Dermis blood vessel endothelial cell (primary cell): Measurements from ENCODE around the gene DNAL4. TPM values are rescaled to one million over a fixed set of nuclear protein-coding genes. Genes with fewer than 3 reads are reported as not detected.
"Not testable (repeated sequence)": the region's sequence is repeated elsewhere in the genome, so short reads cannot be mapped to it uniquely, and the experiment has no call there.

Experiments used
- DNase-seq: peaks from one replicate; pipeline ENCODE4 v3.0.0; 2010
- total RNA-seq: library from RNA; depleted of rRNA; stranded (reverse); fragments of >200 nt; gene quantifications from 2 replicates; pipeline ENCODE4 v1.2.3, GENCODE V29; 2014

DNAL4 gene
- total RNA-seq, 1 donor from 2014 or later, result 16.3 TPM

DNA sequence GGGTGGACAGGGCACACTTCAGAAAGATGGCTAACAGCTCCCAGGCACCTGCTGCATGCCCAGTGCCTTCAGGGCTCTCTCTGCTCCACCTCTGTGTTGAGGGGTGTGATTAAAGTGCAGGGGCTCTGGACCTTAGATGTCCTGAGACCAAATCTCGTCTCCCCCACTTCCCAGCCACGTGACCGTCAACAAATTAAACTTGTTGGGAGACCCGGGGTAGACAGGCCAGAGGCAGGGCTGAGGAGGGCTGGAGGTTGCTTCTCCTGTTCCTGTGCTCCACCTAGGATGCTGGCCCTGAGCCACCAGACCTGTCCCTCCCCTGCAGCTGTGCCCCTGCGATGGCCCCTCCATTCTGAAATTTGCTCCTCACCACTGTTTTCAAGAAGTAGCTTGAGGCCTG lies 32.9 kb upstream of the DNAL4 start:
- no peak for DNase-seq

DNA sequence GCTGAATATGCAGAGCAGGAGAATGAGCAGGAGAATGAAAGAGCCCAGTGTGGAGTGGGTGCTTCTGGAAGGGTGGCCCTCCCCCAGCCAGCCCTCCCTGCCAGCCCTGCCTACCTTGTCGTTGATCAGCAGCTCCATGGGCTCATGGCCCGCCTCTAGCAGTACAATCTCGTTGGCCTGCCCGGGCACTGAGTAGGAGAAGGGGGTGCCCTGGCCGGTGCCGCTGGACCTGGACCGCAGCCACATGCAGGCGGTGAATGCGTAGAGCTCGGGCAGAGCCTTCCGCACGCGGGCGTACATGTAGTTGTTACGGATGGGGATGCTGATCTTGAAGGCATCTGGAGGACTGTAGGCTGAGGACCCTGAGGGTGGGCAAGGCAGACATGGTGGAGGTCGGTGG lies 32.4 kb upstream of the DNAL4 start:
- DNase-seq, result no peak

DNA sequence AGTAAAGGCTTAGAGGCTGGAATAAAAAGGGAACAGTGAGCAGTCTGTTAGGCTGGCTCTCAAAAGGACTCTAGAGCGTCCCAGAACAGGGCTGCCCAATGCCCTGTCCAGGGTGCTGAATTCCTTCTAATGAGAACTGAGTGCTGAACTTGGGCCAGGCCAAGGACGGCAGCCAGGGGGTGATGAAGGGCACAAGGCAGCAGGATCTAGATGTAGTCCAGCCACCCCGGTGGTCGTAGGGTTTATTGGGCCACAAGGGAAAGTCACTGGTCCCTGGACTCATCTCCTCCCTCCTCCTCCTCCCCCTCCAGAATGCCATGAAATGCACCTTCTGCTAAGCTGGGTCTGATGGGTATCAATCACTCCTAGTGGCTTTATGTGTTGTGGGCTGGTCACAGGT lies 30.6 kb upstream of the DNAL4 start:
- DNase-seq, result peak; percentile 88

DNA sequence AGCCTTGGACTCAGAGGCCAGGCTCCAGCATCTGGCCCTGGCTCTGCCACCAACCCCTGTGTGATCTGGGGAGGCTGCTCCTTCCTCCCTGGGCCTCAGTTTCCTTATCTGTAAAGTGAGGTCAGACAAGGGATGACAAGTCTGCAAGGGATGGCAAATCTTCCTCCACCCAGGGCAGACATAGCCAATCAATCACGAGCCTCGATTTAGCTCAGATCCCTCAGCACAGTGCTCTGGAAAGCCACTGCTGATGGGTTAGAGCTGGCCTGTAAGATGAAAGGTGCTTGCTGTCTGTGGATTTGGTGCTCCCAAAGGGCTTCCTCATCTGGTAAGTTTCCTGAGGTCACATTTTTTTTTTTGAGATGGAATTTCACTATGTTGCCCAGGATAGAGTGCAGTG lies 29.7 kb upstream of the DNAL4 start:
- DNase-seq, result no peak

DNA sequence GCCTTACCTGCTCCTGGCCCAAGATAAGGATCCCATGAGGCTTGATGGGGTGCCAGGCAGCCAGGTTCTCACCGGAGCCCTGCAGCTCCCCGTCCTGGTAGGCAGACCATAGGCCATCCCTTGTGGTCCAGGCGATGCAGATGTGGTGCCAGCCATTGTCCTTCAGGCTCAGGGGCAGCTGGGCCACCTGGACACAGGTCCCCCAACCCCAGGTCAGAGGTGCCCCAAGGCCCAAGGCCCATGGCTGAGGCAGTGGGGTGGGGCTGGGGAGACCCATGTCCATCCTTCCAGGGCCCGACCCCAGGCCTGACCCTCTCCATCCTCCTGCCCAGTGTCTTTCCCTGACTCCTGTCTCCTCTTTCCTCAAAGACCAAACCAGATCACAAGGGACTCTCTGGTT lies 29.1 kb upstream of the DNAL4 start:
- no peak for DNase-seq

DNA sequence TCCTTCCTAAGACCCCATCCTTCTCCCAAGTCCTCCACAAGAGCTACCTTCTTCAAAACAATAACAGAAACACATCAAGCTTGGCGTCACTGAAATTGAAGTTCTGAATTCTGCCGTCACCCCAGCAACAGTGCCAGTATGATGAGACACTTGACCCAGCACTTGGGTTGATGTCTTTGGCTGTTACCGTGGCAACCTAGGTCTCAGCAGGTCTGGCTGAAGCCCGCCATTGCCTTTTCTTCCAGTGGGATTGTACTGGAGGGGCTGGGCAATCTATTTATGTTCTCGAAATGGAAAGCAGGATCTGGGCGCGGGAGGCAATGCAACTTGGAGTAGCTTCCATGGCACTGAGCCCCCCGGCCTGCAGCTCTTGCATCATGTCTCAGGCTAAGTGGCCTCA lies 26.1 kb upstream of the DNAL4 start:
- no peak for DNase-seq

DNA sequence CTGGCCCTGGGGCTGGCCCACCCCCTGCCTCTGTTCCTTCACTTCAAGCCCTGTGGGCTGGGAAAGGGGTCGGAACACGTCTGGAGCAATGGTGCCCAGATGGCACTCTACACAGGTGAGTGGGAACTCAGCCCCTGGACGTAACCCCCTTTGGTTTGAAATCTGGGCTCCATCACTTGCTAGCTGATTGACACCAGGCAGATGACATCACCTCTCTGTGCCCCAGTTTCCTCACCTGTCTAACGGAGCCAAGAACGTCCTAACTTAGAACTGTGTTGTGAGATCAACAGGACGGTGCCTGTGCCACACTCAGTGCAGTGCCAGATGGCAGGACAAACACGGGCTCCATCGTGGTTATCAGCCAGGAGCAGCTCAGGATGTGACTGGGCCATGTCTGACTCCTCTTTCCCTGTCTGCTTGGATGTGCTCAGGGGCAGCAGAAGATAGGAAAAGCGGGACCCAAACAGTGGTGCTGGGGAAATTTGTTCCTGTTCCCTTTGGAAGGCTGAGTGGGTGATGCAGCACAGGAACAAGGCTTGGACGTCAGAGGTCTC lies 25.5 kb upstream of the DNAL4 start:
- DNase-seq, result no peak

DNA sequence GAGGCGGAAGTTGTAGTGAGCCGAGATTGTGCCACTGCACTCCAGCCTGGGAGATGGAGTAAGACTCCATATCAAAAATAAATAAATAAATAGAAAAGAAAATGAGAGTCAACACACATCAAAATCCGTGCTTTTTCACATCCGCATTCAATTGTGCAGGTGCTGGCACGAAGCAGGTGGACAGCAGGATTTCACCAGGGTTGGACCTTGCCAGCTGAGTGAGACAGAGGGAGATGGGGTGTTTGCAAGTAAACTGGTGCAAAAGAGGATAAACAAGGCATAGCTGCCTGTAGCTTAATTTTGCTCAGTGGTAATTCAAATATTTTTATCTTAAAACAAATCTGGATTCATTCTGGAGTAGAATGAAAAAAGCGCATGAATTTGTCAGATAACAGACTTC lies 23.3 kb upstream of the DNAL4 start:
- no peak for DNase-seq

DNA sequence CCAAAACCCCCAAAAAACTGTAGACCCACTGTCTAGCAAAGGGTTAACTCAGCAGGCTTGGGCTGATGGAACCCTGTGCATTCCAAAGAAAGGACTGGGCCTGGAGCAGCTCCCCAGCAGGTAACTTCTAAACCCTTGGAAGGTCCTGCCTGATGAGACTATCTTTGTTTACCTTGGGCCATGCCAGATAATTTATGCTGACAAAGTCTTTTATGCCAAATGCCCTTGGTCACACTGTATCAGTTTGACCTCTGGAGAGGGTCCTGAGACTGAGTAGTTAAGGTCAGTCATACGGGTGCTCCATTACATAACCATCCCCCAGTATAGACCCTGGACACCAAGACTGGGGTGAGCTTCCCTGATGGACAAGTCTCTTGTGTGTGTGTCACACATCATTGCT lies 21.9 kb upstream of the DNAL4 start:
- no peak for DNase-seq

DNA sequence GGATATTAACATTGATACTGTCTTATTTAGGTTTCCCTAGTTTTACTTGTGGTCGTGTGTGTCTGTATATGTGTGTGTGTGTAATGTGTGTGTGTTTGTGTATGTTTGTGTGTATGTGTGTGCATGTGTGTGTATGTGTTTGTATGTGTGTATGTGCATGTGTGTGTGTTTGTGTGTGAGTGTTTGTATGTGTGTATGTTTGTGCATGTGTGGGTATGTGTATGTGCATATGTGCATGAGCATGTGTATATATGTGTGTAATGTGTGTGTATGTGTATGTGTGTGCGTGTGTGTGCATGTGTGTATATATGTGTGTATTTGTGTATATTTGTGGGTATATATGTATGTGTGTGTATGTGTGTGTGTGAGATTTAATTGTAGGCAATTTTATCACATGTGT lies 17.3 kb upstream of the DNAL4 start:
- DNase-seq, result no peak

DNA sequence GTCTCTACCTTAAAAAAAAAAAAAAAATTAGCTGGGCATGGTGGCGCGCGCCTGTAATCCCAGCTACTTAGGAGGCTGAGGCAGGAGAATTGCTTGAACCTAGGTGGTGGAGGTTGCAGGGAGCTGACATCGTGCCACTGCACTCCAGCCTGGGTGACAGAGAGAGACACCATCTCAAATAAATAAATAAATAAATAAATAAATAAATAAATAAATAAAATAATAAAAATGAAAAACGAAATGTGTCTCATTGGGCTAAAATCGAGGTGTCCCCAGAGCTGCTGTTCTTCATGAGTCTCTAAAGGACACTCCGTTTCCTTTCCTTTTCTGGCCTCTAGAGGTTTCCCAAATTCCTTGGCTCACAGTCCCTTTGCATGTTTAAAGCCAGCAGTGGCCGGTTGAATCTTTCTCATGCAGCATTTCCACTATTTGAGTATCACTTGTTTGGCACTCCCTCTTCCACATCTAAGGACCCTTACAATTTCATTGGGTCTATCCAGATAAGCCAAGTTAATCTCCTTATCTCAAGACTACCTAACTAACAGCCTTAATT lies 11.2 kb upstream of the DNAL4 start:
- DNase-seq, result not testable (repeated sequence)

DNA sequence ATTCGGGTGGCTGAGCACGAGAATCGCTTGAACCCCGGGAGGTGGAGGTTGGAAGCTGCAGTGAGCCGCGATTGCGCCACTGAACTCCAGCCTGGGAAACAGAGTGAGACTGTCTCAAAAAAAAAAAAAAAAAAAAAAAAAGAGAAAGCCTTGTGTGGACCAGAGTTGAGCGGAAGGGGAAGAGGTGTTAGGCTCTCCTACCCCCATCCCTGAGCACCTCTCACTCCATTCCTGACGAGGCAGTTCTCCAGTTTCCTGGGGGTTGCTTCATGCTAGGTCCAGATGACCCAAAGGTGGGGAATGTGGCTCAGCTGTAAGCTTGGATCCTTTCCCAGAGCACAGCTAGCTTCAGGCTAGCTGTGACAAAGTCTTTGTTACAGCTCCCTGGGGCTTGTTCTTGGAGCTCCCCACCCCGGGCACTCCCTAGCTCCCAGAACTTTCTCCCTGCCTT lies 8.8 kb upstream of the DNAL4 start:
- no peak for DNase-seq

DNA sequence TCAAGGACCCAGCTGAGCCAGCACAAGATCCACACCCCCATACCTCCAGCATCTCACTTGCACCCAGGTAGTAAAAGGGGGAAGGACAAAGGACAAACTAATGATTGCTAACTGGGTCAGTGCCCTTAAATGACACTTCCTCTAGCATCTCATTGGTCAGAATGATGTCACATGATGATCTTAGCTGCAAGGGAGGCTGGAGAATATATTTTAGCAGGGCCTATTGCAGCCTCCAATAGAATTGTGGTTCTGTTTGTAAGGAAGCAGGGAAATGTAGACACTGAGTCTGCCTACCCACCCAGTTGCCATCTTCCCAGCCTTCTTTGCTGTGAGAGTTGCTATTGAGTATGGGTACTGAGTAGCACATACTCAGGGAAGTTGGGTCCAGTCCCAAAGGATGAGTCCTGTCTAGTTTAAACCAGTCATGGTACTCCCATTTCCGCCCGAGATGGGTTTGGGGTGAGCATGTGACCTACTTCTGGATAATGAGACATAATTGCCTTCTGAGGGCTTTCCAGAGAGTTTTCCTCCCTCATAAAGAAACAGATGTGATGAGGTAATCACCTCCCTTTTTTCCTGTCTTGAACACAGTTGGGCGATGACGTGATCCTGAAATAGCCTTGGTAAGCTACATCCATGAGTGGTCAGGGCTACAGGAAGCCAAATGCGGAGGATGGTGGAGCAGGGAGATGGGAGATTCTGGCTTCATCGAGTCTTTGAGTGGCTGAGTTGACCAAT lies 5.5 kb upstream of the DNAL4 start:
- no peak for DNase-seq

DNA sequence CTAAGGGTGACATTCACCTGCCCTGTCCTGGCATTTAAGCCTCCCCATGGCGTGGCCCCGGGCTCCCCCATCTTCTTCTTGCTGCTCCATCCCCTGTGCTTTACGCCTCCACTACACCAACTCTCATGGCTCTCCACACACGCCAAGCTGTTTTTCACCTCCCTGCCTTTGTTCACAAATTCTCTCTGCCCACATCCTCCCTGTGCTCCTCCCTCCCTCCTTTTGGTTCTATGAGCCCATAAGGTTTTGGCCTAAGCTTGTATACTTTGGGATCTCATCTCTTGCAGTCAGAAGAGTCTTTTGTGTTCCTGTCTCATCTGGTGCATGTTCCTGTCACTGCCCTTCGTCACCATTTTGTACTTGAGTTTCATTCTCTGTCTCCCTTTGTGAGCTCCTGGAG lies 4.6 kb upstream of the DNAL4 start:
- DNase-seq, result no peak

DNA sequence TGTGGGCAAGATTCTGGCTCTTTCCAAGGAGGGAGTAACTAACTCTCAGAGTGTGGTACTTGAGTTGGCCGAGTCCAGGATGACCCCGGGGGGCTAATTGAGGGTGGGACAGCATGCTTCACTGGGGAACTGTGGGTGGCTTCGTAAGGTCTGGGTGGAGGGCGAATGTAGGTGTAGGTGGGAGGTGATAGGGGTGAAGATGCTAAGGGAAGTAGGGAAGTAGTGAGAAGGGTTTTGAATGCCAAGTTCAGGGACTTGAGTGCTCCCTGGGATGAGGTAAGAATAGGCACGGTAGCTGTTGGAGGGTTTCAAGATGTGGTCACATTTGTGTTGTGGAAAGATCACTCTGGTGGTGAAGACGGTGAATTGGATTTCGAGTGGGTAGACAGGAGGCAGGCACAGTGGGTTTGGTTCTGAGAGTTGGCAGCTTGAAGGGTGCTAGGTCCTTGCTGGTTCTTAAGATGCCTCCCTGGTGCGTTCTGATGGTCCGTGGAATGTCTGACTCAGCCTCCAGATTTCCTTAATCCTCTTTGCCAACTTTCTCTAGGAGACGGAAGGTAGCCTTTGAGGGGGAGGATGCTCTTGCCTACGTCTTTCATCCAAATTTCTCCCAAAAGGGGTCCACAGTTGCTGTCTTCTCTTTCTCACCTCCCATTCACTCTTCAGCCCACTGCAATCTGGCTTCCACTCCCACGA lies 2.5 kb upstream of the DNAL4 start:
- no peak for DNase-seq

DNA sequence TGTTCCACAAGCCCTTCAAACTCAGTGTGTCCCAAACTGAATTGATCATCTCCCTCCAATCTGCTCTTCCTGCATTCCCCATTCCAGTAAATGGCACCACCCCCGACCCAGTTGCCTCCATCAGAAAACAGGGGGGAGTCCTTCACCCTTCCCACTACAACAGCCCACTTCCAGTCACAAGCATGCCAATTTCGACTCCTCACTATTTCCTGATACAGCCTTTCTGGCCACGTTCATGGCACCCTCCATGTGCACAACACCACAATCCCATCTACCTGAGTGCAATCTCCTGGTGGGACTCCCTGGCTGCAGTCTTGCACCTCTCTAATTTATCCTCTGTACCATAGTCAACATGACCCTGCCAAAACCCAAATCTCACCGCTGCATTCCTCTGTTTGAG lies 1.6 kb upstream of the DNAL4 start:
- DNase-seq, result no peak

DNA sequence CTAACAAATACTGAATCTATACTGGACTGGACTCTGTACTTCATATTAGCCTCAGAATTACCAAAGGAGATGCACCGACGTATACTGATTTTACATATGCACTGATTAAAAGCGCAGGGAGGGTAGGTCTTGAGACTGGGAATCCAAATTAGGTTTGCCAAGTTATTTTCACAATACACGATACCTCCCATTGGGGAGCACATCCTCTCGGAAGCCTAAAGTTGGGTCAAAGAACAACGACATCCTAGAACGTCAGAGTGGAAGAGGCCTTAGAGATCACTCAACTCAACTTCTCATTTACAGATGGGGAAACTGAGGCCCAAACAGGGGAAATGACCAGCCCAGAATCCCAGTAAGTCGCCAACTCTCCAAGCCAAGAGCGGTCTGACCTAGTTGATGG lies 626 bp downstream of the DNAL4 start:
- peak; percentile 8 for DNase-seq

DNA sequence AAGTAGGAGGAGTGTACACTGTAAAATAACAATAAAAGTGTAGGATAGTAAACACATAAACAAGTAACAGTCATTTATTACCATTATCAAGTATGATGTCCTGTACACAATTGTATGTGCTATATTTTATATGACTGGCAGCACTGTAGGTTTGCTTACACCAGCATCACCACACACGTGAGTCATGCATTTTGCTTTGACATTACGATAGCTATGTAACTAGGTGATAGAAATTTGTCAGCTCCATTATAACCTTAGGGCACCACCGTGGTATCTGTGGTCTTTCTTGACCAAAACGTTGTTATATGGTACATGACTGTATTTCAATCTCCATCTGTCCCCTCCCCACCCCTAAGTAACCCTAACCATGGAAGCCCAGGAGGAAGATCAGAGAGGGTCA lies 1.1 kb downstream of the DNAL4 start:
- no peak for DNase-seq

DNA sequence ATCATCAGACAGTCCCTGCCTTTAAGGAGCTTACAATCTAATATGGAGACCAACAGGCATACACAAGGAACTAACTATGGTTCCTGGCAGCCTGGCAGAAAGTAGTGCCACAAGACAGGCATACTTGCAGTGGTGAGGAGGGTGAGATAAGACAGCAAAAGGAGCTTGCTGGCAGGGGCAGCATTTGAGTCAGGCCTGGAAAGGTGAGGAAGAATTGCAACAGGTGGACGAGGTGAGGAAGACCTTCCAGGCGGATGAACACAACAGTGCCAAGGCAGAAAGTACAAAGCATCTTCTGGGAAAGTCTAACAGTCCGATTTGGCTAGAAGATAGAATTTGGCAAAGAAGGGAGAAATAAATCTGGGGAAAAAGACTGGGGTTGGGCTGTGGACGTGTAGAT lies 4.3 kb downstream of the DNAL4 start:
- no peak for DNase-seq

DNA sequence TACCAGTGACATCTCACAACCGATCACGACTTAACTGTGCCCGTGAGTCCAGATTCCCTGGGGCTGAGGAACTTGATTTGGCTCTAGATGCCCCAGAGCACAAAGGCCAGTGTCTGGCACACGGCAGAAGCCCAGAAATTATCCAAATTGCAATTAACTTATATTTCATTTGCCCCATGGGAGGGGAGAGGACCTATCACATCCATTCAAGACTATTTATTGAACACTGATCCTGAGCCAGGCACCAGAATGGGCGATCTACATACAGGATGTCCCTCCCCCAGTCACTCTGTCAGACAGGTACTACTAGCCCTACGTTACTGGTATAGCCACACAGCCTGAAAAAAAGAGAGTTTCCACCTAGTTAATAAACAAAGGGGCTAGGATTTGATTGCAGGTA lies 5.1 kb downstream of the DNAL4 start:
- no peak for DNase-seq

DNA sequence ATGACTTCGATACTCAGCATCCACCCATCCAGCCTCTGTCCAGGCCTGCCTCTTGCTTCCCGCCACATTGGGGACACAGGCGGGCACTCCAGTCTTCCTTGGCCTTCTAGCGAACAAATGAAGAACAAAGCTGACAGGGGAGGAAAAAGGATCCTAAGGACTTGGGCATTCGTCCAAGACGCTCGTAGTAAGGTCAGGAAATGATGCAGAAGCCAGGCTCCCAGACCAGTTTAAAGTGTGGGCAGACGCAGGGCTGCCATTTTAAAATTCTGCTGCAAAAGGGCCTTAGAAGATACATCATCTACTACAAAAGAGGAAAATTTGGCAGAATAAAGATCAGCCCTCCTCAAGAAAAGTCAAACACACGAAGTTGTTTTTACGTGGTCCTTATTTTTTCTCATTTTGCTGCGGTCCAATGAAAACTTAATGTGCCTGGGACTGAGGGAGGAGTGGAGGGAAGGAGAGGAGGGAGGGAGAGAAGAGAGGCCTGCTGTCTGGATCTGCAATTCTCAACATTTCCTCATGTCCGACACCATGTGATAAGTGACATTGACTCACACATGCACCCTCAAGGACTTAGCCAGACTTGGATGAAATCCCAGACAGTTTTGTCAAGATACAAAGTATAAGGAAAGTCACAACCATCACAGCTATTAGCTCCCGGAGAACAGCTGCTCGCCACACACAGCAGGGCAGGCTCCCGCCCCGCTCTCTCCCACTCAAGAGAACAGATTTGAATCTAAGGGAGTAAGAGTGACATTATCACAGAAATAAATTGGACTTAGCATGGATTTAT lies 5.7 kb downstream of the DNAL4 start:
- peak; percentile 69 for DNase-seq

DNA sequence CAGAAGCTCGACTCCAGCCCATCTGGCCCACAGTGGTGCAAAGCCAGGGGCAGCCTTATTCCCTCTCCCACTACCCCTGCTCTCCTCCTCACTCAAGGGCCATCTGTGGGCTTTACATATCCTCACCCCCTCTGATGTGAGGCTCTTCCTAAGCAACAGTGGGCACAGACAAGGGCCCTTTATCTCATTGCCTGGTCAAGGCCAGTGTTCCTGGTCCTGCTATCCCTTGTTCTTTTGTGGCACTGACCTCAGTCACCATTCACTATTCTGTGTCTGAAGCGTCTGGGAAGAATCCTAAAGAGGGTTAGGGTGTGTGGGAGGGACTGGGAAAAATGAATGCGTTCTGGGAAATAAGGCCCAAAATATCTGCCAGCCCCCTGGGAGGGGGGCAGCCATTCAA lies 7.3 kb downstream of the DNAL4 start:
- no peak for DNase-seq

DNA sequence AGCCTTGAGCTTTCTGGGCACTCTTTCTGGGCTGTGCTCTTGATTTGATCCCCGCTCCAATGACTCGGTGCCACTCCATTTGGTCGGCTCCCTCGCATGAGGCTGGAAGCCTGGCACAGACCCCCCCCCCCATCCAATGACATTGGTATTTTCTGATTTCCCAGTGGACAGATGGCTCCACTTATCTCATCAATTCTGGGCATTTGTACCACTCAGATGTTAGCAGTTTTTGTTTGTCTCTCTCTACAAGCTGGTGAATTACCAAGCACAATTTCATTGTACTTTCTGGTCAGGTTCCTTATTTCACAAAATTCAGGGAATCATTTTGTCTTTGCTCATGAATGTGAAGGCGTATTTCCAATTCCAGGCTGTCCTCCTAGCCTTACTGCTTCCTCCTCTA lies 9.1 kb downstream of the DNAL4 start:
- no peak for DNase-seq
